NCI-H748 (cell line): ENCODE measurements around the gene RNLS.

Source experiments
- DNase-seq: peaks from one replicate; lab custom pipeline; 2025; ENCODE audit not compliant: unreplicated experiment; lab: John Stamatoyannopoulos, UW

Gene RNLS

DNA sequence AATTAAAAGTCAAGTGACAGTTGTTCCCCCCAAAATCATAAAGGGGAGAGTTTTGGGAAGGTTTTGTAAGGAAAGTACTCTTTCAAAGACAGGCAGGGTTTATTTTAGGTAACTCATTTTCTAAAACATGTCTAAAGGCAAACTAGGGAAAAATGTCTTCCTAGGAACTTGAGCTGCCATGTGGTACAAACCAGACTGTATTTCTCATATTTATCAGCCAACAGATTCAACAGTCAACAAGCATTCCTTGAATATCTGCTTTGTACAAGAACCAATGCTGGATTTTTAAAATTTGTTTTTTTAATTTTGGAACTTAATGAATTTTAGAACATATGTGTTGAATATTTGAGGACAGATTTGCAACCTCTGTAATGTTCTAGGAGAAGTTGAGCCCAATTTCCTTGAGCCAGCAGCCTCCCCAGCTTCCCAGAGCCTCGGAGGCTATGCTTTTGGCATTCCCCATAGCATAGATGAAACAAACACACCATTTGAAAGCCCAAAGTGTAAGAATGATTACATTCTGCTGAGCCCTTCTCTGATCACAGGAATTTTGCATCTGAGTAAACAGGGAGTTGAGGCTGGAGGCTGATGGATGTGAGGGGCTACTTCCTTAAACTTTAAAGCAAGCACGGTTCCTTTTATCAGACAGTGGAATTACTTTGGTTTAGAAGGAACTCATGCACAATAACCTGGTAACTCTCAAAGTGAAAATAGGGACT, 345.1 kb downstream of the RNLS start:
- DNase-seq = no peak

DNA sequence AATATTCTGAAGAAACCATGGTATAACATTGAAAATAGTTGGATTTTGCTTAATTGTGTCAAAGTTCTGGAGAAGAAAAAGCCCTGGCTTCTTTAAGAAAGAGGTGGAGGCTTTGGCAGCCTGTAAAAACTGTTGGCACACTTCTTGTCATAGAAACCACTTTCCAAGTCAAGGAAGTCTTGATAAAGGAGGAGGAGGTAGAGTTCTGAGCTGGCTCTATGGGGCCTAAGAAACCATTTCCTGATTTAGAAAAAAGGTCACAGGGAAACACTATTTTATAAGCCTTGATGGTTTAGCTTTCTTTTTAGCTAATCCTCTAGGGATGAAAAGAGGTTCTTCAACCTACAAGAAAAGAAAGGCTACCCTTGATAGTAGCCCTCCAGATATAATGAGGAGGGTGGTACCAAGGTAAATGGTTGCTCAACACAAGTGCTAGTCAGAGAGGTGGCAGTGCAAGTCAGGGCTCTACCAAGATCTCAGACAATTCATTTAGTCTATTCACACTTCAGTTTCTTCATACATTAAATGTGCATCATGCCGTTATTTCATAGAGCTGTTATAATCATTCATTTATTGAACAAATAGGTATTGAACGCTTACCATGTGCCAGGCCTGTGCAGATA, 346.9 kb downstream of the RNLS start:
- no peak for DNase-seq

GRCh38 chr10:88234297-88234696, 348.8 kb downstream of the RNLS start:
- no peak for DNase-seq

DNA sequence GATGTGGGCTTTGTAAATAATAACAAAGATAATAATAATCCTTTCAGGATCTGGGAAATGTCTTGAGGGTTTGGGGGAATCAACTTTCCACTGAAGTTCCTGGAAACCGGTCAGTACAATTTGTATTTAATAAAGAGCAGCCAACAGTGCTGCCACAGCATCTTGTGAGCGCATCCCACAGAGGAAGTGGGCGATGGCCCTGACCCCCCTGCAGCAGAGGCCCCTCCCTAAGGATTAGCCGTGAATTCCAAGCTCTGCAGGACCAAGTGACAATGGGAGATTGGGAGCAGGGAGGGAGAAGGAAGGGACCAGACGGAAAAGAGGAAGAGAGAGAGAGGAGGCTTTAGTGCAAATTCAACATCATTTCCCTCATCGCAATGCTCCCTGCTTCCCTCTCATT, 349.2 kb downstream of the RNLS start:
- DNase-seq = no peak

DNA sequence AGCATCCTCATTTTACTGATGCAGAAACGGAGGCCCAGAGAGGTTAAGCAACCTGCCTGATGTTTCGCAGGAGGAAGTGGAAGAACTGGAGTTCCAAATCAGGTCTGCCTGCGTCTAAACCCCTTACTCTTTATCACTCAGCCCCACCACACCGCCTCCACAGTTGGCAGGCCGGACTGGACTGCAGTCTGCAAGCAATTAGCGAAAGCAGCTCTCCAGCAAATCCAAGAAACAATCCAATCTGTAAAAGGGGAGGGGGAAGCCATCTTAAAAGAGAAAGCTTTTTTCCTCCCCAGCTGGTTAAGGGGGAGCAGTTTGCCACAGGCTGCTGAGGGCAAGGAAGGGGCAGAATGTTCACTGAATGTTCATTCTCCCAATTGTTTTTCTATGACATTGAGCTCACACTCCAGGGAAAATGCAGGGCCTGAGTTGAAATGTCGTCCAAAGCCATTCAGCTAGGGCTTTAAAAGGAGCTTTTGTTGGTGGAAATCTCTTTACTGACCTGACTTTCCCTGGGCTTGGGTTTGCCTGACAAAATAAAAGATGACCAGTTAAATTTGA, 350.1 kb downstream of the RNLS start:
- DNase-seq = no peak

GRCh38 chr10:88232029-88232895, 350.9 kb downstream of the RNLS start:
- no peak for DNase-seq

DNA sequence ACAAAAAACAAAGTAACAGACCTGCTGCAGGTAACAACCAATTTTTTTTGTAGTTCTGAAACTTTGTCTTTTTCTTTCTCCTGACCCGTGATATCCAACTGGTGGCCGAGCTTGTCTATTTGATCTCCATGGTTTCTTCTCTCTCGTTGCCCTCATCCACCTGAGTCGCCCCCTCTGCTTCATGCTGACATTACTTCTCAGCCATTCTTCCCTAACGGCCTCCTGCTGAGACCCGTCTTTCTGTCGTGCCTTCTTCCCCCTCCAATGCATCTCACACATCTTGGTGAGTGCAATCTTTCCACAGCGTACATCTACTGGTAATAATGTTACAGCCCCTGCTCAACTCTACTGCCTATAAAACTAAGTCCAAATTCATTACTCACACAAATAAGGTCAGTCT, 352.9 kb downstream of the RNLS start:
- no peak for DNase-seq

GRCh38 chr10:88228130-88228529, 355.0 kb downstream of the RNLS start:
- no peak for DNase-seq

DNA sequence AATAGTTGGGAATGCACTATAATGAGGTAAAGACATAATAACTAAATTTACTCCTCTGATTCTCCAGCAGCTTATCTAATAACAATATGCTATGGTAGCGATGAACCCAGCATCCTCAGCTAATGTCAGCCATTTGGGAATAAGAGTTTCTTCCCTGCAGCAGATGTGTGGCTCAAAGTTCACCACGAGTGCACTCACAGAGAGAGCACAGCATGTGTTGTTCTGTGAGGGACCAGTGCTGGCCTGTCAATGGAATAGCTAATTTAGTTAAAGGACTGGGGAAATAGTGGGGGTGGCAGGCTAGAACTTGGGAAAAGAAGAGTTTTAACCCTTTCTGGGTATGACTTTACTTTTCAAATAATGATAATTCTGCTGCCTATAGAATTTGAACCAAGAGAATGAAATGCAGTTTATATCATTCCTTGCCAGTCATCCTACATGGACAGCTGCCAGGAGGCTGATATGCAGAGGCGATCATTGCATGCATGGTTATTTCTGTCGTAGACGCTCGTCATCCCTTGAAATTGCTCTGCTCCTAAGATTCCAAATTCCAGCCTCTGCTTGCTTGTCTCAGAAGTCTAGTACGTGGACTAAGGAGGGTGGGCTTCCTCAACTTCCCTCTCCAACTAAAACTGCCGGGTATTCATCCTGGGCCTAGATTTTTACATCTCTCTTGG, 355.6 kb downstream of the RNLS start:
- no peak for DNase-seq

GRCh38 chr10:88226891-88227290, 356.2 kb downstream of the RNLS start:
- no peak for DNase-seq

- no peak for DNase-seq
Measured at GRCh38 chr10:88226071-88226659, 357.0 kb downstream of the RNLS start.
